BLaER1 treated with 17β-estradiol and CSF1 and Interleukin-3, amounts not matched to agents 10 nM and 100 nM (cell line): ENCODE results near the gene EEA1.

Experiments
- H3K27ac ChIP-seq, 11 experiments: shearing (Covaris generic); formaldehyde crosslinking; 2 replicates each; pipeline ENCODE4 v1.8.1; 2022
- H3K27me3 ChIP-seq, 11 experiments: shearing (Covaris generic); formaldehyde crosslinking; 2 replicates each; pipeline ENCODE4 v1.8.1; 2022
- H3K36me3 ChIP-seq, 11 experiments: shearing (Covaris generic); formaldehyde crosslinking; 2 replicates each; pipeline ENCODE4 v1.8.1; 2022
- H3K4me1 ChIP-seq, 10 experiments: shearing (Covaris generic); formaldehyde crosslinking; 2 replicates each; pipeline ENCODE4 v1.8.1; 2022
- H3K4me2 ChIP-seq, 11 experiments: shearing (Covaris generic); formaldehyde crosslinking; 2 replicates each; pipeline ENCODE4 v1.8.1; 2022
- H3K4me3 ChIP-seq, 10 experiments: shearing (Covaris generic); formaldehyde crosslinking; 2 replicates each; pipeline ENCODE4 v1.8.1; 2022
- H3K9ac ChIP-seq, 11 experiments: shearing (Covaris generic); formaldehyde crosslinking; 2 replicates each; pipeline ENCODE4 v1.8.1; 2022
- H3K9me3 ChIP-seq, 11 experiments: shearing (Covaris generic); formaldehyde crosslinking; replicated peaks in 1 of 11; 2 replicates each; pipeline ENCODE4 v1.8.1; 2022
- H4K20me1 ChIP-seq, 11 experiments: shearing (Covaris generic); formaldehyde crosslinking; 2 replicates each; pipeline ENCODE4 v1.8.1; 2022
- Cebpa-rat ChIP-seq, 11 experiments: shearing (Covaris generic); IDR thresholded peaks; 2 replicates each; pipeline ENCODE4 v1.8.1; 2022

EEA1 gene

DNA sequence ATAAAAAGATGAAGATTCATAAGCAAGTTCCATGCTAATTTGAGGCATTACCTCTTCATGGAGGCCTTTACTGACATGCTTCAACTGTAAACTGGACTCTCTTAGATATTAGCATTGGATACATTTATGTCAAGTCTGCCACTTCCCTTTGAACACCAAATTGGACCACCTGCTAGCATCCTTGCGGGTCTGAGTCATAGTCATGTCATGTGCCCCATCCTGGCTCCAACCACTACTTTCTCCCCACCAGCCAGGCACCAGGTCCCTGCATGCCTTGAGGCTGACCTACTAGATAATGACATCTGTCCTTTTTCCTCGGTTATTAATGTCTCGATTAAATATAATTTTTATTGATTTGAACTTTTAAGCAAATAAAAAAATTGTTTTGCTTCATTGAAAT is 32.9 kb upstream of the EEA1 start:
- Histone ChIP-seq H3K27me3 (no peaks in the 10 kb centered on the region), H3K4me1 (peaks cover 0 to 11% (median 7%) of the 10 kb centered on the region in 10 experiments; a peak in 7 of 20 replicates), H3K4me3 (no peak overlapping the region), H3K9me3 (peaks cover 11 to 21% (median 15%) of the 10 kb centered on the region in 11 experiments; a peak in 20 of 22 replicates), H3K9ac (no peak overlapping the region), H3K36me3 (no peaks in the 10 kb centered on the region), H3K4me2 (no peak overlapping the region), H4K20me1 (no peaks in the 10 kb centered on the region), H3K27ac (no peak overlapping the region)
- TF ChIP-seq Cebpa-rat (IDR thresholded peaks at IDR 0.05): no peak

DNA sequence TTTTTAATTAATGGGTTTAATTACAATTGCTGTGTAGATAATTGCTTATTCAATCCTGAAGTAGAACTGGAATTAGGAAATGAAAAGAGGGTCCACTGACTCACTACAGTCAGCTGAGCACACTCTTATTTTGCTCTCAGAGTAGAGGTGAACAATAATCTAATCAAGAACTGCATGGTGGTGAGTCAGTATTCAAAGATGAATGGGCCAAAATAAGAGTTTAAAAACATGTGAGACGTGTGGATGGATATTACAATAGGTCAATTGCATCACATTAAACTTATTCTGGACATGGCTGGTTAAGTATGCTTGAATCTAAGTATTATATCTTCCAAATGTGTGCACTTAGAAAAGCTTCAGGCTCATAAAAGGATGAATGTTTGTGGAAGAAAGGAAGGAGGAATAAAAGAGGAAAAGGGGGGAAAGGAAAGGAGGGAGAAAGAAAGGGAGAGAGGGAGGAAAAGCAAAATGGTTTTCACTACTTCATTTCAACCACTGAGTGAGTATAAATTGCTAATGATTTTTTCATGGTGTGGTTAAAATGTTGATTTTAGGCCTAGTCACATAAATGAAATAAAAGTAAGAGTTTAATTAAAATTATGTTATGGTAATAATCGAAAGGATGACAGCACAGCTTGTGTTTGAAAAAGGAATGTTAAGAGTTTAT is 27.0 kb upstream of the EEA1 start:
- no peaks in the 10 kb centered on the region for H3K27me3 ChIP-seq
- H3K9ac ChIP-seq: no peak overlapping the region
- H3K9me3 ChIP-seq: peaks cover 52 to 72% (median 61%) of the 10 kb centered on the region in 11 experiments
- peaks cover 0 to 13% (median 0%) of the 10 kb centered on the region in 11 experiments; a peak in 6 of 22 replicates for H3K36me3 ChIP-seq
- H3K27ac ChIP-seq: no peak overlapping the region
- H4K20me1 ChIP-seq: no peaks in the 10 kb centered on the region
- H3K4me2 ChIP-seq: no peak overlapping the region; a peak in 1 of 22 replicates
- peaks cover 0 to 17% (median 0%) of the 10 kb centered on the region in 10 experiments; a peak in 4 of 20 replicates for H3K4me1 ChIP-seq
- TF ChIP-seq Cebpa-rat (IDR thresholded peaks at IDR 0.05): no peak
- H3K4me3 ChIP-seq: no peak overlapping the region

DNA sequence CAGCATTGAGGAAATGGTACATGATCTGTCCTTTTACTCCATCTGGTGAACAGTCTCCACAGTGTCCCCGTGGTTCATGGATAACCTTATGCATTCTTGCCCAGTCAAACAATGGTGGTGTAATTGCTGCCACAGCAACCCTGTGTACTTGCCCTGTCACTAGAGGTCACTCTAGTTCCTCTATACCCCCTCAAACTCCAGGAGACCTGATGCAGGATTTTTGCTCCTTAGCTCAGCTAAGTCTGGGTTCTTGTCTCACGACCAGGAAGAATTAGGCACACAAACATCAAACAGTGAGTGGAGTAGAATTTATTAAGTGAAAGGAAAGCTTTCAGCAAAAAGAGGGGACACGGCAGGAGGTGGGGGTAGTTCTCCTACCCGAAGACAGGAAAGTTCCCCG is 24.7 kb upstream of the EEA1 start:
- Histone ChIP-seq H3K9ac (no peak overlapping the region), H3K27me3 (no peaks in the 10 kb centered on the region), H3K4me3 (no peak overlapping the region), H4K20me1 (no peaks in the 10 kb centered on the region), H3K9me3 (peaks cover 57 to 76% (median 65%) of the 10 kb centered on the region in 11 experiments), H3K27ac (no peak overlapping the region), H3K4me1 (peaks cover 0 to 17% (median 0%) of the 10 kb centered on the region in 10 experiments; a peak in 4 of 20 replicates), H3K36me3 (peaks cover 0 to 13% (median 0%) of the 10 kb centered on the region in 11 experiments; a peak in 7 of 22 replicates), H3K4me2 (no peak overlapping the region)
- no peak for TF ChIP-seq Cebpa-rat (IDR thresholded peaks at IDR 0.05)

DNA sequence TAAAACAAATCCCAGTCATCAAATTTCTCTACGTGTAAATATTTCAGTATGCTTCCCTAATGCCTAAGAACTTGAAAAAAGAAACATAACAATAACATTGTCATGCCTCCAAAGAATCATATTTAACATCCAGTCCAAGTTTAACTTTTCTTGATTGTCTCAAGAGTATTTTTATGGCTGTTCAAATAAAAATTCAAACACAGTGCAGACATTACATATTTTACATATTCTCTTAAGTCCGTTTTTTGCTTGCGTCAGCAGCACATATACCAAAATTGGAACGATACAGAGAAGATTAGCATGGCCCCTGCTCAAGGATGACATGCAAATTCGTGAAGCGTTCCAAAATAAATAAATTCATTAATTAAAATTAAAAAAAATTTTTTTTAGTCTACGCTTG is 23.3 kb upstream of the EEA1 start:
- Histone ChIP-seq H3K36me3 (peaks cover 0 to 13% (median 0%) of the 10 kb centered on the region in 11 experiments; a peak in 7 of 22 replicates), H3K27ac (no peak overlapping the region), H3K4me2 (no peak overlapping the region), H3K9me3 (peaks cover 55 to 73% (median 59%) of the 10 kb centered on the region in 11 experiments), H3K4me1 (peaks cover 0 to 14% (median 0%) of the 10 kb centered on the region in 10 experiments; a peak in 4 of 20 replicates), H3K27me3 (no peaks in the 10 kb centered on the region), H4K20me1 (no peaks in the 10 kb centered on the region), H3K4me3 (no peak overlapping the region), H3K9ac (no peak overlapping the region)
- TF ChIP-seq Cebpa-rat (IDR thresholded peaks at IDR 0.05): no peak

DNA sequence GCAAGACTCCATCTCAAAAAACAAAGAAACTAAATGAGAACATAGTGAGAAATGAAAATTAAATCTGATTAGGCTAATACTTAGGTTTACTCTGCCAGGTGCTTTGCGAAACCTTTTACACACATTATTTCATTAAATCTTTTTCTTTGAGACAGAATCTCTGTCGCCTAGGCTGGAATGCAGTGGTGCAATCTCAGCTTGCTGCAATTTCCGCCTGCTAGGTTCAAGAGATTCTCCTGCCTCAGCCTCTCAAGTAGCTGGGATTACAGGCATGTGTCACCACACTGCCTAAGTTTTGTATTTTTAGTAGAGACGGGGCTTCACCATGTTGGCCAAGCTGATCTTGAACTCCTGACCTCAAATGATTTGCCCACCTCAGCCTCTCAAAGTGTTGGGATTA is 21.9 kb upstream of the EEA1 start:
- Histone ChIP-seq H3K27me3 (no peaks in the 10 kb centered on the region), H3K27ac (no peak overlapping the region), H3K9me3 (peaks cover 45 to 64% (median 49%) of the 10 kb centered on the region in 11 experiments), H3K4me2 (no peak overlapping the region), H3K36me3 (peaks cover 0 to 13% (median 0%) of the 10 kb centered on the region in 11 experiments; a peak in 6 of 22 replicates), H3K9ac (no peak overlapping the region), H4K20me1 (no peaks in the 10 kb centered on the region), H3K4me1 (no peaks in the 10 kb centered on the region), H3K4me3 (no peak overlapping the region)
- TF ChIP-seq Cebpa-rat (IDR thresholded peaks at IDR 0.05): no peak

DNA sequence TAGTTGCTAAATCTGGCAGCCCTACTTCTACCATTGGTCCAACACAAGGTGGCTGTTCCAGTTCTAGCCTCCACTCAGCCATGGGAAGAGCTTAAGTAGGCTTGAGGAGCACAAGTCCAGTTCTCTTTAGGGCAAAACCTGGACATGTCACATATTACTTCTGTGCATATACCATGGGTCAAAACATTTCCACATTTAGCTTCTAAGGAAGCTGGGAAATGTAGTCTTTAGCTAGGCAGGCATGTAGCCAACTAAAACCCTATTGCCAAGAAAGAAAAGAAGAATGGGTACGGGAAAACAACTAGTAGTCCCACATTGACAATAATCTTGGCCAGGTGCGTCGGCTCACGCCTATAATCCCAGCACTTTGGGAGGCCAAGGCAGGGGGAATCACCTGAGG is 20.9 kb upstream of the EEA1 start:
- Histone ChIP-seq H3K36me3 (peaks cover 0 to 13% (median 0%) of the 10 kb centered on the region in 11 experiments; a peak in 6 of 22 replicates), H3K9ac (no peak overlapping the region), H3K9me3 (peaks cover 37 to 57% (median 44%) of the 10 kb centered on the region in 11 experiments), H4K20me1 (no peaks in the 10 kb centered on the region), H3K27ac (no peak overlapping the region), H3K27me3 (no peaks in the 10 kb centered on the region), H3K4me1 (no peaks in the 10 kb centered on the region), H3K4me3 (no peak overlapping the region), H3K4me2 (no peak overlapping the region)
- TF ChIP-seq Cebpa-rat (IDR thresholded peaks at IDR 0.05): no peak

DNA sequence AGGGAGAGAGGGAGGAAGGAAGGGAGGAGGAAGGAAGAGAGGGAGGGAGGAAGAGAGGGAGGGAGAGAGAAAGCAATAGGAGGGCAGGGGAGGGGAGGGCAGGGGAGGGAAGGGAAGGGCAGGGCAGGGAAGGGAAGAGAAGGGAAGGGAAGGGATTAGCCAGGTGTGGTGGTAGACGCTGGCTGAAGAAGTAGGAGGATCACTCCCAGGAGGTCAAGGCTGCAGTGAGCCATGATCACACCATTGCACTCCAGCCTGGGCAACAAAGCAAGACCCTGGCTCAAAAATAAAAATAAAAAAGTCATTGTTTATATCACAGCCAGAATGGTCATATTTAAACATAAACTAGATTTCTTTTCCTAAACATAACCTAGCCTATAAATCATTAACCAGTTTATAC is 20.4 kb upstream of the EEA1 start:
- Histone ChIP-seq H3K9me3 (peaks cover 31 to 51% (median 38%) of the 10 kb centered on the region in 11 experiments), H3K4me2 (no peak overlapping the region), H3K4me3 (no peak overlapping the region), H3K36me3 (peaks cover 0 to 9% (median 0%) of the 10 kb centered on the region in 11 experiments; a peak in 6 of 22 replicates), H3K27me3 (no peaks in the 10 kb centered on the region), H3K27ac (no peak overlapping the region), H3K4me1 (no peaks in the 10 kb centered on the region), H4K20me1 (no peaks in the 10 kb centered on the region), H3K9ac (no peak overlapping the region)
- TF ChIP-seq Cebpa-rat (IDR thresholded peaks at IDR 0.05): no peak

DNA sequence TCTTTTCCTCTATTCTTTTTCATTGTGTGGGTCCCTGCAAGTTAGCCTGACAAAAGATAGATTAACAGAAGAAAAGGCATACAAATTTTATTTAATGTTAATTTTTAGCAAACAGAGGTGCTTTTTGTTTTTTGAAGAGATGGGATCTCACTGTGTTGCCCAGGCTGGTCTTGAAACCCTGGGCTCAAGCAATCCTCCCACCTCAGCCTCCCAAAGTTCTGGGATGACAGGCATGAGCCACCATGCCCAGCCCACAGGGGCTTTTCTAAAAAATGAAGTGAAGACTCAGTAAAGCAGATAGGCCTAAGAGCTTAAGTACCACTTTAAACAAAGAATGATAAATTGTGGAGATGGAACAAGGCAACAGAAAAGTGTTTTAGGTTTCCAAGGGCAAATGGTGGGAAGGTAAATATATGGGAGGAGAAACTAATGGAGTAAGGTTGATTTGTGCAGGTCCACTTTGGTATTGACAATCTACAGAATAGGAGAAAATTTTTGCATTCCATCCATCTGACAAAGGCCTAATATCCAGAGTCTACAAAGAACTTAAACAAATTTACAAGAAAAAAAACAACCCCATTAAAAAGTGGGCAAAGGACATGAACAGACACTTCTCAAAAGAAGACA is 18.6 kb upstream of the EEA1 start:
- Histone ChIP-seq H4K20me1 (no peaks in the 10 kb centered on the region), H3K9ac (no peak overlapping the region), H3K27me3 (no peaks in the 10 kb centered on the region), H3K9me3 (peaks cover 14 to 33% (median 20%) of the 10 kb centered on the region in 11 experiments), H3K4me2 (no peak overlapping the region), H3K4me1 (peaks cover 0 to 9% (median 6%) of the 10 kb centered on the region in 10 experiments; a peak in 11 of 20 replicates), H3K36me3 (no peaks in the 10 kb centered on the region; a peak in 2 of 22 replicates), H3K27ac (no peak overlapping the region), H3K4me3 (no peak overlapping the region)
- no peak for TF ChIP-seq Cebpa-rat (IDR thresholded peaks at IDR 0.05)

DNA sequence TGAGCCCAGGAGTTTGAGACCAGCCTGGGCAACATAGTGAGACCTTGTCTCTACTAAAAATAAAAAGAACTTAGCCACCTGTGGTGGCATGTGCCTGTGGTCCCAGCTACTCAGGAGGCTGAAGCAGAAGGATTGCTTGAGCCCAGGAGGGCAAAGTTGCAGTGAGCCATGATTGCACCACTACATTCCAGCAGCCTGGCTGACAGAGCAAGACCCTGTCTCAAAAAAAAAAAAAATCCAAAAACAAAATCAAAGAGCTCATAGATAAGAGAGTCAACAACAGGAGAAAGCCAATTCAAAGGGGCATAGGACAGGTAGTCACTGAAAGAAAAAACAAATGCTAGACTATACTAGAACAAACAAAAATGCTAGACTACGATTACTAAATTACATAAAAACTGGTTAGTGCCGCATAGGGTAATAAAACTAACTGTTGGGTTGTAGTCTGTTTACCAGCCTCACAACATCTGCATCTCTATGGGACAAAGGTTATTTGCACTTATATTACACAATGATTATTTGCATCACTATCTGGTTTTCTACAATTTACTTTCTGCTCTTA is 16.6 kb upstream of the EEA1 start:
- Histone ChIP-seq H4K20me1 (no peaks in the 10 kb centered on the region), H3K4me1 (peaks cover 0 to 20% (median 15%) of the 10 kb centered on the region in 10 experiments; a peak in 12 of 20 replicates)

More for the DNA sequence above, 16.6 kb upstream of the EEA1 start:
- no peak for TF ChIP-seq Cebpa-rat (IDR thresholded peaks at IDR 0.05)
- Histone ChIP-seq H3K4me3 (no peak overlapping the region), H3K27me3 (no peaks in the 10 kb centered on the region), H3K27ac (no peak overlapping the region), H3K4me2 (no peak overlapping the region), H3K36me3 (no peaks in the 10 kb centered on the region; a peak in 2 of 22 replicates), H3K9me3 (peaks cover 13 to 36% (median 22%) of the 10 kb centered on the region in 11 experiments), H3K9ac (no peak overlapping the region)
